ENCODE results near the gene RPS2.

- no peak for TF ChIP-seq ZNF70 (CRISPR knock-in tag; IDR thresholded peaks at IDR 0.05)
- TF ChIP-seq ZFP3 (CRISPR knock-in tag; IDR thresholded peaks at IDR 0.05) = no peak
- TF ChIP-seq ARNTL (CRISPR knock-in tag; IDR thresholded peaks at IDR 0.05; ENCODE audit: borderline replicate concordance, low read depth) = no peak
- TF ChIP-seq PATZ1 (CRISPR knock-in tag; IDR thresholded peaks at IDR 0.05; ENCODE audit: borderline replicate concordance) = no peak
- no peak for TF ChIP-seq OSR1 (CRISPR knock-in tag; IDR thresholded peaks at IDR 0.05)
- TF ChIP-seq GLIS3 (CRISPR knock-in tag; IDR thresholded peaks at IDR 0.05) = no peak
- TF ChIP-seq RARB (CRISPR knock-in tag; IDR thresholded peaks at IDR 0.05) = no peak
These were observed 48.9 kb upstream of the RPS2 start for GRCh38 chr16:2013527-2013926.

All from SK-N-SH treated with all-trans-retinoic acid at 6 μM for 48 hours (cell line).